ENCODE measurements around the gene TRAPPC10.

DNA sequence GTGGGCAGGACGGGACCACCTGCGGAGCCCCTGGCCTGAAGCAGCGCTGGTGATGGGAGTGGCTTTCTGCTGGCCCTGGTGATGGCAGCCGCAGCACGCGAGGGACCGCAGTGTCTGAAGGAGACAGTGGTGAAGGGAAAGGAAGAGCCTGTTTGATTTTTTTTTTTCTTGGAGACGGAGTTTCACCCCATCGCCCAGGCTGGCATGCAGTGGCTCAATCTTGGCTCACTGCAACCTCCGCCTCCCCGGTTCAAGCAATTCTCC, 40.2 kb upstream of the TRAPPC10 start:
- TF ChIP-seq, protein P1, sequence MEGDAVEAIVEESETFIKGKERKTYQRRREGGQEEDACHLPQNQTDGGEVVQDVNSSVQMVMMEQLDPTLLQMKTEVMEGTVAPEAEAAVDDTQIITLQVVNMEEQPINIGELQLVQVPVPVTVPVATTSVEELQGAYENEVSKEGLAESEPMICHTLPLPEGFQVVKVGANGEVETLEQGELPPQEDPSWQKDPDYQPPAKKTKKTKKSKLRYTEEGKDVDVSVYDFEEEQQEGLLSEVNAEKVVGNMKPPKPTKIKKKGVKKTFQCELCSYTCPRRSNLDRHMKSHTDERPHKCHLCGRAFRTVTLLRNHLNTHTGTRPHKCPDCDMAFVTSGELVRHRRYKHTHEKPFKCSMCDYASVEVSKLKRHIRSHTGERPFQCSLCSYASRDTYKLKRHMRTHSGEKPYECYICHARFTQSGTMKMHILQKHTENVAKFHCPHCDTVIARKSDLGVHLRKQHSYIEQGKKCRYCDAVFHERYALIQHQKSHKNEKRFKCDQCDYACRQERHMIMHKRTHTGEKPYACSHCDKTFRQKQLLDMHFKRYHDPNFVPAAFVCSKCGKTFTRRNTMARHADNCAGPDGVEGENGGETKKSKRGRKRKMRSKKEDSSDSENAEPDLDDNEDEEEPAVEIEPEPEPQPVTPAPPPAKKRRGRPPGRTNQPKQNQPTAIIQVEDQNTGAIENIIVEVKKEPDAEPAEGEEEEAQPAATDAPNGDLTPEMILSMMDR (IDR thresholded peaks at IDR 0.05; ENCODE audit: poor library complexity) = no peak
- TF ChIP-seq EZH2phosphoT487 (IDR thresholded peaks at IDR 0.05; ENCODE audit: low read depth, severe bottlenecking, unreplicated experiment) = no peak

Data from hepatocyte (in vitro differentiated cells).